ENCODE data around the gene ARHGEF28. TPM values are rescaled to one million over a fixed set of nuclear protein-coding genes. Genes with fewer than 3 reads are reported as not detected.

ARHGEF28 gene
- total and polyA plus RNA-seq, 10 of the 15 experiments (the other 5 are each of a cell fraction or from before 2014, with no cell fraction given): 0.10 to 0.72 (median 0.22) TPM; not detected in 2

- TF ChIP-seq EZH2 (IDR thresholded peaks at IDR 0.05; ENCODE audit: borderline replicate concordance, control insufficient read depth, low read depth, low read length) (no peak), KLF5 (IDR thresholded peaks at IDR 0.05; ENCODE audit: partially characterized antibody) (no peak), PBX3 (IDR thresholded peaks at IDR 0.05; ENCODE audit: insufficient replicate concordance, low read depth, low read length) (no peak), RAD21 (IDR thresholded peaks at IDR 0.05; ENCODE audit: insufficient read depth, low read depth, low read length) (no peak), BCL3 (IDR thresholded peaks at IDR 0.05; ENCODE audit: borderline replicate concordance, insufficient read depth, low read depth, low read length, poor library complexity, severe bottlenecking) (no peak)
Measured at GRCh38 chr5:73624888-73625287, 1.1 kb upstream of the ARHGEF28 start (continued).

GRCh38 chr5:73625372-73625943 is 538 bp upstream of the ARHGEF28 start:
- Histone ChIP-seq H3K4me2 (ENCODE audit: control insufficient read depth, insufficient read depth) (peak overlapping the region; percentile 80), H3K9ac (ENCODE audit: control insufficient read depth, insufficient read depth, low read length) (no peak overlapping the region; the same call in 1 of the 2 replicates), H3K9me3 (replicated peaks; ENCODE audit: control insufficient read depth, insufficient read depth, low read length) (no peaks in the 10 kb centered on the region), H3K27me3 (replicated peaks in 1 of 2; ENCODE audit: control insufficient read depth in 2 of 2, insufficient read depth in 2 of 2, low read length in 1 of 2) (peaks cover 0 to 5% of the 10 kb centered on the region in 2 experiments; a peak in 2 of 4 replicates), H4K20me1 (ENCODE audit: control insufficient read depth, insufficient read depth) (no peaks in the 10 kb centered on the region), H2AFZ (ENCODE audit: control insufficient read depth, low read depth, low read length) (peak overlapping the region; percentile 40), H3K36me3 (ENCODE audit: control insufficient read depth in 2 of 2, insufficient read depth in 2 of 2, low read length in 1 of 2) (no peaks in the 10 kb centered on the region), H3K79me2 (ENCODE audit: control insufficient read depth, insufficient read depth, low read length) (no peaks in the 10 kb centered on the region), H3K27ac (ENCODE audit: control insufficient read depth, insufficient read depth) (no peak overlapping the region), H3K4me3 (peak overlapping the region; percentile 67), H3K4me1 (ENCODE audit: control insufficient read depth, insufficient read depth, low read length) (no peaks in the 10 kb centered on the region)
- in situ Hi-C loops (cut with MboI): no loop called here
- ChIA-PET POLR2A (interaction anchor here (1.3 kb wide), 2 partner anchors 37 to 66 kb away, joined by 3 to 4 read pairs; no protein-coding TSS in a partner anchor), CTCF (interaction anchor here (0.6 to 3.9 kb wide), 6 partner anchors 11 to 91 kb away, joined by 3 to 11 read pairs (median 4); no protein-coding TSS in a partner anchor), SMC1A (ENCODE audit: uncharacterized antibody, unreplicated experiment) (interaction anchor here (1.0 to 2.9 kb wide), 13 partner anchors 8 to 167 kb away, joined by 3 to 11 read pairs (median 5); no protein-coding TSS in a partner anchor), RAD21 (ENCODE audit: unreplicated experiment) (interaction anchor here (1.0 to 4.4 kb wide), 6 partner anchors 27 to 159 kb away, joined by 3 to 32 read pairs (median 5); no protein-coding TSS in a partner anchor)
- DNase-seq (ENCODE audit: low read depth, low spot score) (no peak), FAIRE-seq (no peak), ATAC-seq (no peak)
- intact Hi-C loops (cut with micrococcal nuclease; ENCODE audit: unreplicated experiment): no loop called here
- no TSS peak for BruUV-seq (replicated peaks)
- WGBS (ENCODE audit: insufficient coverage, insufficient replicate concordance, low lambda C conversion rate, missing lambda C conversion rate): 21% methylated on average over 15 of the region's 33 CpGs
- TF ChIP-seq ZSCAN29 (IDR thresholded peaks at IDR 0.05): no peak
- TF ChIP-seq ZNF687 (IDR thresholded peaks at IDR 0.05): 0 out of 2 replicates have a peak, but pooled peaks have one; percentile 37
- 0 out of 2 replicates have a peak, but pooled peaks have one; percentile 17 for TF ChIP-seq NKRF (conservative IDR thresholded peaks at IDR 0.05)
- TF ChIP-seq SUZ12 (IDR thresholded peaks at IDR 0.05; ENCODE audit: unreplicated experiment): no peak
- TF ChIP-seq TAF1 (IDR thresholded peaks at IDR 0.05; ENCODE audit: borderline replicate concordance, low read depth, low read length): no peak
- TF ChIP-seq GATAD2B (conservative IDR thresholded peaks at IDR 0.05; ENCODE audit: low read depth): peak; percentile 45; the same call in 1 of the 2 replicates
- no peak for TF ChIP-seq ZNF217 (IDR thresholded peaks at IDR 0.05)

All from GM12878 (cell line).